Right lung (tissue), 5 donors: ENCODE results near the gene HYLS1. TPM values are rescaled to one million over a fixed set of nuclear protein-coding genes. Genes with fewer than 3 reads are reported as not detected.

Experiments used
- DNase-seq, 2 donors: peaks; one replicate each; pipeline ENCODE4 v3.0.0-alpha.2; 2013
- polyA plus RNA-seq, 5 donors: library from polyadenylated mRNA; unstranded; fragments of 120-200 nt; gene quantifications; one replicate each; pipeline versions ENCODE4 v1.2.1 to v1.2.3, GENCODE V29; 2013; ENCODE audit warnings: inconsistent platforms in 1 of 5, low replicate concordance in 1 of 5; ENCODE audit not compliant: insufficient read length in 5 of 5, insufficient read depth in 1 of 5

Gene HYLS1
- polyA plus RNA-seq, 5 donors: 8.8 to 17.9 (median 10.7) TPM

DNA sequence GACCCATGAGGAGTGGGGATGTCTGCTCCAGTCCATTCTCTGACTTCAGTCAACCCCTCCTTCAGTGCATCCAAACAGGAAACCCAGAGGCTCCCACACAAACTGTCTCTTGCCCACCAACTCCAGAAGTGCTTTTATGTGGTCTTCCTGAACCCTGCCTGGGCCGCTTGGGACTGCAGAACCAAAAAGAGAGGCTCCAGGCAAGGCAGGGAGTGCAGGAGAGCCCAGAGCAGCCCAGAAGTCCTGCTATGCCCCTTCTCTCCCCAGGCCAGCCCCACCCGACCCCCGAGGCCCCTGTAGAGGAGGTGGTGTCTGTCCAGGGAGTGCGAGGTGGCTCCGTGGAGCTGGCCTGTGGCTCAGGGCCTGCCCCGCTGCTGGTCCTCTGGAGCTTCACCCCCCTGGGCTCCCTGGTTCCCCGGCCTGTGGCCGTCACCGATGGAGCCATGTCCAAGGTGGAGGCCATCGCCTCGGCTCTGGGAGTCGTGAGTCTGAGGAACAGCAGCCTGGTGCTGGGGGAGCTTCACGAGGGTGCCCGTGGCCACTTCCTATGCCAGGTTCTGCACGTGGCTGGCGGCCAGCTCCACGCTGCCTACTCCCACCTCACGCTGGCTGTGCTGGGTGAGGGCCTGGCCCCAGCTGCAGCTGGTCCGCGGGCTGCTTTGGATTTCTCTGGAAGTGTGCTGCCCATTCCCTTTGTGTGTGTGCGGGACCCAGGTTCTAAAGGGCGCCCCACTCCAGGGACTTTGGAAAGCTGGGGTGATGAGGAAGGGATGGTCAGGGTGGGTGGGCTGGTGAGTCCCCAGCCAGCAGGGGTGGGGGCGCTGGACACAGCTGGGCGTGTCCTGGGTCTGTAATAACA lies 60.2 kb downstream of the HYLS1 start:
- DNase-seq: no peak

DNA sequence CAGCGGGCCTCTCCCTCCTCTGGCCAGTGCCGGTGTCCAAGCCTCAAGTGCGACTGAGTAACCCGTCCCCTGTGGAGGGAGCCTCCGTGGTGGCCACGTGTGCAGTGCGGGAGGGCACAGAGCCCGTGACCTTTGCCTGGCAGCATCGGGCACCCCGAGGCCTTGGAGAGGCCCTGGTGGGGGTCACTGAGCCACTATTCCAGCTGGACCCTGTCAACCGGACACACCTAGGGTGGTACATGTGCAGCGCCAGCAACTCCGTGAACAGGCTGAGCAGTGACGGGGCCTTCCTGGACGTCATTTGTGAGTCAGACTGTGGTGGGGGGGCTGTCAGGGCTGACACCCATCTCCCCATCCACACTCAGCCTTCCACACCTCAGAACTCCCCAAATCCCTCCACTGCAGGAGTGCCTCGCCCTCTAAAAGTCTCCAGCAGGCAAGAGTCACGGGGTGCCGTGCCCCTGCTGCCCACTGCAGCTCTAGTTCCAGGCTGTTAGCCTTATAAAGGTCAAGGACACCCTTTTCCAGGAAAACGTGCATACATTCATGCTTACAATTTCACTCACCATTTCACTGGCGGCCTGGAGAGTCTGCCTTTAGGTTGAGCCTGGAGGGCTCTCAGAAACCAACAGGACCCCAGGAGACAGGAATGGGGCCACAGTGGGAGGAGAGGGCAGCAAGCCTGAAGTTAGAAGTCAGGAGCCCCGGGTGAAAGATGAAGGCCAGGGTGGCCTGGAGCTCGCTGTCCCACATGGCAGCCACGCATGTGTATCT lies 61.0 kb downstream of the HYLS1 start:
- DNase-seq: no peak

DNA sequence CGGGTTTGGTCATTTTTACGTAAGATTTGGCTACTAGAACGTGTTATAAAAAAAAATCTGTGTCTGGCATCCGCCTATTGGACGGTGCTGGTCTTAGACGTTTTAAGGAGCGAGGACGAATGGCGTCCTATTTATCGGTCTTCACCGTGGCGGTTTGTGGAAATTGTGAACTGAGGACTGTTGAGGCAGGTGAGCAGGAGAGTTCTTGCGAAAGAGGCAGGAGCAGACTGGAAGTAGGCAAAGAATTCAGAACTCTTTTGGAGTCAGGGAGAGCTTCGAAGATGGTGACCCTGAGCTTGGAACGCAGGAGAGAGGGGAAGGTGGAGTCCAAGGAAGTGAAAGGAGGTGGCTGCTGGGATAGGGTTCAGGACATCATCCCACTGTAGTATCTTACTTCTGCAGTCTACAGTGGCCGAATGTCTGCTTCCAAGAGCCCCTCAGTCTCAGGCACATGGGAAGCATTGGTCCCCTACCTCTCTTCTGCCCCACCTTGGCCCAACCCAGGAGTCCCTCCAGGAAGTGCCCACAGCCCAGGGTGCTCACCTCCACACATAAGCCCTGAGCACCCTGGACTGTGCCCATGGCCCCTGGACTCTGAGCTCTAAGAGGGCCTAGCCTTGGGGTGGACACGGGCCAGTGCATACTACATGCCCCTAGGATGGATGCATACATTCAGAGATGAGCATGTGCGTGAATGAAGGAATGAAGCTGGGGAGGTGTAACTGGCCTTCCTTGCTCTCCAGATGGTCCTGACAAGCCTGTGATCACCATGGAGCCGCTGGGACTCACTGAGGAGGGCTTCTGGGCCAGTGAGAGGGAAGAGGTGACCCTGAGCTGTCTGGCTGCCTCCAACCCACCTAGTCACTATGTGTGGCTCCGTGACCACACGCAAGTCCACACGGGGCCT lies 62.1 kb downstream of the HYLS1 start:
- DNase-seq: no peak

DNA sequence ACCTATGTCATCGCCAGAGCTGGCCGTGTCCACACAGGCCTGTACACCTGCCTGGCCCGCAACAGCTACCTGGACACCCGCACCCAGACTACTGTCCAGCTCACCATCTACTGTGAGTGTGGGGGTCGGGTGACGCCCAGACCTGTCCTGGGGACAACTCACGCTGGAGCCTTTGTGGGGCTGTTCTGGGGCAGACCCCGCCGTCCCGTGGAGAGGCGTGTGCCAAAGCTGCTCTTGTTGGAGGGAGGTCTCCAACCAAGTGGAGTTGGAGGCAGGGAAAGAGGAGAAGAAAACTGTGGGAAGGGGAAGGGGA lies 62.7 kb downstream of the HYLS1 start:
- no peak for DNase-seq

Other genes with a start within 250 kb of the HYLS1 start
- 1 to 10 TPM in 2 of 5 donors, under 1 TPM in 3; 0.51 to 1.3 (median 0.78) TPM for gene ACRV1, start 206.8 kb upstream of the HYLS1 start, polyA plus RNA-seq
- gene PATE1, start 141.4 kb upstream of the HYLS1 start, polyA plus RNA-seq: under 1 TPM in 2 of 5 donors, not detected in 3; 0.14 to 0.19 TPM
- under 1 TPM in 4 of 5 donors, not detected in 1; 0.14 to 0.36 (median 0.18) TPM for gene PATE2, start 108.8 kb upstream of the HYLS1 start, polyA plus RNA-seq
- not detected for gene PATE3, start 99.5 kb upstream of the HYLS1 start, polyA plus RNA-seq
- under 1 TPM in 3 of 5 donors, not detected in 2; 0.09 to 0.26 (median 0.16) TPM for gene PATE4, start 54.4 kb upstream of the HYLS1 start, polyA plus RNA-seq
- gene PUS3, start 15.5 kb downstream of the HYLS1 start, polyA plus RNA-seq: 10 to 100 TPM; 13.9 to 21.2 (median 17.7) TPM
- gene DDX25, start 16.8 kb downstream of the HYLS1 start, polyA plus RNA-seq: 1 to 10 TPM in 4 of 5 donors, under 1 TPM in 1; 0.94 to 2.6 (median 2.0) TPM
- not detected for gene VSIG10L2, start 58.4 kb downstream of the HYLS1 start, polyA plus RNA-seq
- gene CDON, start 175.2 kb downstream of the HYLS1 start, polyA plus RNA-seq: 10 to 100 TPM in 3 of 5 donors, 1 to 10 TPM in 2; 8.2 to 13.6 (median 10.4) TPM